ENCODE data around the gene POLRMT.
"Not testable (repeated sequence)": the region's sequence is repeated elsewhere in the genome, so short reads cannot be mapped to it uniquely, and the experiment has no call there.

POLRMT gene

DNA sequence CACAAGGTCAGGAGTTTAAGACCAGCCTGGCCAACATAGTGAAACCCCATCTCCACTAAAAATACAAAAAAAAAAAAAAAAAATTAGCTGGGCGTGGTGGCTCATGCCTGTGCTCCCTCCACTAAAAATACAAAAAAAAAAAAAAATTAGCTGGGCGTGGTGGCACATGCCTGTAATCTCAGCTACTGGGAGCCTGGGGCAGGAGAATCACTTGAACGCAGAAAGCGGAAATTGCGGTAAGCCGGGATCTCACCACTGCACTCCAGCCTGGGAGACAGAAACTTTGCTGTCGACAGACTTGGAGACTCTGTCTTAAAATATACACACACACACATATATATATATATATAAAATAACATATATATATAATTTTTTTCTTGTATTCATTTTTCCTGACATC, 6.8 kb downstream of the POLRMT start:
- not testable (repeated sequence) for DNase-seq (ENCODE audit: low read depth)

DNA sequence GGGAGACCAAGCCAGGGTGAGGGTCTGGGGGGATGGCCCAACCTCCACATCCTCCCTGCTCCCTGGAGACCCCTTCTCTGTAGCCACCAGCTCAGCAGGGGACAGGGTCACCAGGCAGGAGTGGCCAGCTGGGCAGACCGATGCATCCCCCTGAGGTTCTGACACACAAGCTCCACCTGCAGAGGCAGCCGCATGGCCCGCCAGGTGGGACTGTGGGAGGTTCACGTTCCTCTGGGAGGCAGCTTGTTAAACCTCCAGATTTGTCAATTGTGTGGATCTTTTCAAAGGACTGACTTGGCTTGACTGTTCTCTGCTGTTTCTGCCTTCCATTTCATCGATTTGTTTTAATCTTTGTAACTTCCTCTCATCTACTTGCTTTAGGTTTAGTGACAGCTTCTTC, 8.1 kb downstream of the POLRMT start:
- no peak for DNase-seq (ENCODE audit: low read depth)

DNA sequence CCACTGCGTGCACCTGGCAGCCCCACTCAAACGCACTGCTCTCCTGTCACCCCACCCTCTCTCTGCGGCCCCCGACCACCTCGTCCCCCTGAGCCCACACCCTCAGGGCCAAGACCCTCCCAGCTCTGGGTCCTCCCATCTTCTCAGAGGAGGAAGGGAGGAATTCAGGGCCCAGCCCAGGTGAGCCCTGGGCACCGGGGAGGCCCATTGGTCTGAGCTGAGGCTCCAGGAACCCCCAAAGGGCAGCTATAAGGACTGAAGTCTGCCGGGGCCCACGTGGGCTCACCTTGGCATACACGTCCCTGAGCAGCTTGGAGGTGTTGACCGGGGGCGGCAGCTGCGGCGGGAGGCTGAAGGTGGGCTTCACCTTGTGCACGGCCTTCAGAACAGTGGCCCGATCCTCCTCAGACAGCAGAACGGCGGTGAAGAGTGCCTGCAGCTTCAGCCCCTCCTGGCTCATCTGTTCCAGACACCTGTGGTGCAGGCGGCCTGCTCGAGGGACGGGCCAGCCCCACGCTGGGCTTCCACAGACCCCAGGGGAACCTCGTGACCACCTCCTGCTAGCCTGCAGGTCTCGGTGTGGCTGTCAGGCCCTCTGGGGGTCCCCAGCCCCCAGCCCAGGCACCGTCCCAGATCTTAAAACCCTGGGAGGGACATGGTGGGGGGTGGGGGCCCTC, 8.8 kb downstream of the POLRMT start:
- no peak for DNase-seq (ENCODE audit: low read depth)

DNA sequence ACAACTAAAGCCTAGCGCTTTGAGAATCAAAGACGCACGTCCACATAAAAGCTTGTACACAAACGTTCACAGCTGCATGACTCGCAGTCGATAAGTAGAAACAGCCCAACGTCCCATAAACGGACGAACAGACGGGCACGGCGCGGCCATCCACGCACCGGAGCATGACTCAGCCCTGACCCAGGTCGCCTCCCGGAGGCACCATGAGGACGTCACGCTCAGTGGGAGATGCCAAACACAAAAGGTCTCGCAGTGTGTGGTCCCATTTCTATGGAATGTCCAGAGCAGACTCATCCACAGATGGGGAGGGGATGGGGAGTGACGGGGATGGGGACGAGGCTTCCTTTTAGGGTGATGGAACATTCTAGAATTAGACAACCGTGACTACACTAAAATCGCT, 9.4 kb downstream of the POLRMT start:
- DNase-seq (ENCODE audit: low read depth): no peak

DNA sequence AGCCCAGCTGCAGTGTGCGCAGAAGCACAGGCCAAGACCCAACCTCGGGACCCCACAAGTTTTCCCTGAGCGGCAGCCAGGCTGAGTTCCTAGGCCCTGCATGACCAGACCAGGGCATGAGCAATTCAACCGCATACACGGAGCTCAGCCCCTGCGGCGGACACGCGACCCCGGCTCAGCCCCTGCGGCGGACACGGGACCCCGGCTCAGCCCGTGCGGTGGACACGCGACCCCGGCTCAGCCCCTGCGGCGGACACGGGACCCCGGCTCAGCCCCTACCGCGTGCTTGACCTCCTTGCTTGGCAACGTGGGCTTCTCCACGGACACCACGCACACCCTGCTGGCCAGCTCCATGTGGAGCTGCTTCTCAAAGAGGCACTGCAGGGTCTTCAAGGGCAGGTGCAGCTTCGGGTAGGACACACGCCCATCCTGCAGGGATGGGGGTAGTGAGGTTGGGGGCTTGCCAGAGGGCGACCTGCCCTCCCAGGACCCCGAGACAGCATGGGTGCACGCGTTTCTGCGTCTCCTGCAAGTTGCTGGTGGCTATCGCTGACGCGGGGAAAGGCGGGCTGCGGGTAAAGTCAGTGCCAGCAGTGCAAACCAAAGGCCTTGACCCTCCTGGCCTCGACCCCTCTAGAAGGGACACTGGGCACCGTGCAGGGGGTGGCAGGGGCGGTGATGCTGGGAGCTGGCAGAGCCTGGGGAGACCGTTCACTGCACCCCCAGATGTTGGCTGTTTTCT, 10.0 kb downstream of the POLRMT start:
- no peak for DNase-seq (ENCODE audit: low read depth)

DNA sequence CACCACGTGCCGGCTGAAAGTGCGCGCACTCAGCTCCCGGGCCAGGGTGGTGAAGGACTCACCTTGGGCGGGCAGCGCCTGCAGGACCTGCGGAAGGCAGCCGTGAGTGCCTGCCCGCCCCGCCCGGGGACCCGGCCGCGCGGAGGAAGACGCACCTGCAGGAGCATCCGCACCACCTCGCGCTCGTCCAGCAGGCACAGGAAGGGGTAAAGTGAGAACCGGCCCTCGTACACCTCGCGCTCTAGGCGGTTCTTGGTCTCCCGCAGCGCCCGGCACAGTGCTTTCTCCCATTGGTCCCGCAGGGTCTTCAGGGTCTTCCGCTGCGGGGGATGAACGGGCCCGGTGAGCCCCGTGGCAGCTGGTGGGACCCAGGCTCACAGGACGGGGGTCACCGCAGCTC, 10.7 kb downstream of the POLRMT start:
- DNase-seq (ENCODE audit: low read depth): no peak

DNA sequence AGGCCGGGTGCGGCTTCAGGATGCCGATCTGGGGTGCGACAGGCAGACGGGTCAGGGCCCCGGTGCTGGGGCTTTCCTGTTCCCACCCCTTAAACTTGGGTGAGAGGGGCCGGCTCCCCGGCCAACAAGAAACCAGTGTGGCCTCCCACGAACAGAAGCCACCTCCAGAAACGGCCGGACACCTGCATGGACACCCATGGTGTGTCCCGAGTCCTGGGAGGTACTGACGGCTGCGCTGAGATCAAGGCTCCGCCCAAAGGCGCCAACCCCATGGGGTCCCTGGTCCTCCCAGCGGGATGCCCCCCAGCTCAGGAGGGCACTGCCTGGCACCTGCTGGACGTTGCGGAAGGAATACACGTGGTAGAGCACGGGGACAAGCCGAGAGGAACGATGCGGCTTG, 11.5 kb downstream of the POLRMT start:
- no peak for DNase-seq (ENCODE audit: low read depth)

DNA sequence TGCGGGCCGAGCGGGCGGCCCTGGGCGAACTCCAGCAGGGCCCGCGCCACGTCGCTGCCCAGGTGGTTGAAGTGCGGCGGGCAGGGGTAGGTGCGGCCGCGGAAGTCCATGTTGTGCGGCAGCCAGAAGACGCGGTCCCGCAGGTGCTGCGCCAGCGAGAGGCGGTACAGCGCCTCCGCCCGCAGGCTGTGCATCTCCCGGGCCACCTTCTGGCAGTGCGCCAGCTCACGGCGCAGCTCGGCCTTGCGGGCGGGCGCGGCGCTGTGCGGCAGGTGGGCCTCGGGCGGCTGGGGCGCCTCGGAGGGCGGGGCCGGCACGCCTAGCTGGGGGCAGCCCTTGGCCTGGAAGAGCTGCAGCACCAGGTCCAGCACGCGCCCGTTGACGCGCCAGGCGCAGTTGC, 12.1 kb downstream of the POLRMT start:
- not testable (repeated sequence) for DNase-seq (ENCODE audit: low read depth)

DNA sequence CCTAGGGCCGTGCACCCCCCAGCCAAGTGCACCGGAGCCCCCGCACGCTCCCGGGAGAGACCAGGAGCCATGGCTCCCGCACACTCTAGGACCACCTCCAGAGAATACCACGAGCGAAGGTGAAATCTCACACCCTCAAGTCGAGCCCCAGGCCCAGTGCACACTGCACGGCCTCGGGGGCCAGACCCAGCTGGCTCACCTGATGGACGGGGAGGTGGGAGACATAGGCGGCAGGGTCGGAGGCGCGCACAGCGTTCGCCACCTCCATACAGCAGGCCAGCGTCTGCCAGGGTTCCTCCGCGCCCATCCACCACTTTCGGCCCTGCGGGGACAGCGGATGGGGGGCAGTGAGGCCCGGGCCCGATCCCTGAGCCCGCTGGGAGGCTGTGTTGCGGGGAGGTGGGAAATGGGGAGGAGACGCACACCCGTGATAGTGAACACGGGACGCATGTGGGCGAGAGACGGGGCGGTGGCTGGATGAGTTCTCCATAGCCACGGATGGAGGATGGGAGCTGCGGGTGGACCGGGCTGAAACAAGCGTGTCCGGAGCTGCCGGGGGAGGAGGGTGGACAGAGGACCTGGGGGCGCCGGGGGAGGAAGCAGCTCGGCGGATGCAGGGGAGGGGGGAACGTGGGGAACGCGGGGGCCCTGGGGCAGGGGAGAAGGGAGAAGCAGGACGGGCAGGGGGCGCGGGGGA, 13.0 kb downstream of the POLRMT start:
- no peak for DNase-seq (ENCODE audit: low read depth)

DNA sequence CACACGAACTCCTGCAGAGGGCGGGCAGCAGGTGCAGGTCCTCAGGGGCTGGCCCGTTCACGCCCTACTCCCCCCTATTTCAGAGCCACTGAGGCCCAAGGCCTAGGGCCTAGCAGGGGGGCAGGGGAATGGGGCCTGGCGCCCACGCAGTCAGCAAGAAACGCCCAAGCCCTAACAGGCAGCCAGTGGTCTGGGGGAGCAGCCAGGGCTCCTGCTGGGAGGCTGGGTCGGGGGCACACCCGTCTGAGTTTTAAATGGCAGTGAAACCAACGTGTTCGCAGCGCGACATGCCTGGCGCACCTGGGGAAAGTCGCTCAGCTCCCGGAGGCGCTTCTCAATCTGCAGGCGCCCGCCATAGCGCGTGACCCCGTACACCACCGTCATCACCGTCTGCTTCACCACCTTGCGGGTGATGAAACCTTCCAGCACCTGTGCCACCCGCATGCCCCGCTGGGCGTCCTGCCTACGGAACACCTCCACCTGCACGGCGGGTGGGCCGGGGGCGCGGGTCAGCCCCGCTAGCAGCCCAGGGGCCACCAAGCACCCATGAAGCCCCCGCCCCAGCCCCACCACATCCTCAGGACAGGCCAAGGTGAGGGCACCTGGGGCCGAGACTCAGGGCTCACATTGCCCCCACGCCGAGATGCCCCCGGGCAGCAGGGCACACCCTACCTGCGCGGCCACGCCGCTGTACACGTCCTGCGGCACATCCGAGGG, 13.9 kb downstream of the POLRMT start:
- no peak for DNase-seq (ENCODE audit: low read depth)

DNA sequence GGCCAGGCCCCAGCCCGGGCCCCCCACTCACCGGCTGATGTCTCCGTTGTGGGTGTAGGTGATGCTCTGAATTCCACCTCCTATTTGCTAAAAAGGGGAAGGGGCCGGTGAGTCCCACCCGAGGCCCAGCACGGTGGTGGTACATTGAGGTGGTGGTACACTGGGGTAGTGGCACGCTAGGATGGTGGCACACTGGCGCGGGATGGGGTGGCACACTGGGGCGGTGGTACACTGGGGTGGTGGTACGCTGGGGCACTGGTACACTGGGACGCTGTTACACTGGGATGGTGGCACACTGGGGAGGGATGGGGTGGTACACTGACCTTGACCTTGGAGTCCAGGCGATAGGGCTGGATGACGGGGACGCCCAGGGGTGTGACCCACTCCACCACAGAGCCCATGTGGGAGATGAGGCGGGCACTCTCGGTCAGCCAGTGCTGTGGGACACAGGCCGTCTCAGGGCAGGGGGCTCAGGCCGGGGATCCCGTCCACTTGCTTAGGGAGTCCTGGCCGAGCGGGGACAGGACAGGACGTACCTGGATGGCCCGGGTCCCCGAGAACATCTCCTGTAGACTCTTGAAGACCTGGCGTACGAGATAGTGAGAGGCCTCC, 14.6 kb downstream of the POLRMT start:
- no peak for DNase-seq (ENCODE audit: low read depth)

DNA sequence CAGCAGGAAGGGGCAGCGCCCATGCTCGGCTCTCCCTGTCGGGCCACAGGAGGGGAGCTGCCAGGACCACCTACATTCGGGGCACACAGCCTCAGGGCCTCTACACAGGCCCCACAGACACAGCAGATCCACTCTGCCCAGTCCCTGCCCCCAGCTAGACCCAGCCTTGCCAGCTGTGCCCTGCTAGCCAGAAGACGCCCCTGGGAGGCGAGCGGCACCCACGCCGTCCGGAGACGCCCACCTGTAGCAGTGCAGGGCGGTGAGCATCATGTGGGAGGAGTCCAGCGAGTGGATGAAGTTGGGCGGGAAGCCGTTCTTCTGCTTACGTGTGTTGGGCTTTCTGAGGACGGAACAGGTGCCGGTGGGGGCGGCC, 15.1 kb downstream of the POLRMT start:
- DNase-seq (ENCODE audit: low read depth): no peak

DNA sequence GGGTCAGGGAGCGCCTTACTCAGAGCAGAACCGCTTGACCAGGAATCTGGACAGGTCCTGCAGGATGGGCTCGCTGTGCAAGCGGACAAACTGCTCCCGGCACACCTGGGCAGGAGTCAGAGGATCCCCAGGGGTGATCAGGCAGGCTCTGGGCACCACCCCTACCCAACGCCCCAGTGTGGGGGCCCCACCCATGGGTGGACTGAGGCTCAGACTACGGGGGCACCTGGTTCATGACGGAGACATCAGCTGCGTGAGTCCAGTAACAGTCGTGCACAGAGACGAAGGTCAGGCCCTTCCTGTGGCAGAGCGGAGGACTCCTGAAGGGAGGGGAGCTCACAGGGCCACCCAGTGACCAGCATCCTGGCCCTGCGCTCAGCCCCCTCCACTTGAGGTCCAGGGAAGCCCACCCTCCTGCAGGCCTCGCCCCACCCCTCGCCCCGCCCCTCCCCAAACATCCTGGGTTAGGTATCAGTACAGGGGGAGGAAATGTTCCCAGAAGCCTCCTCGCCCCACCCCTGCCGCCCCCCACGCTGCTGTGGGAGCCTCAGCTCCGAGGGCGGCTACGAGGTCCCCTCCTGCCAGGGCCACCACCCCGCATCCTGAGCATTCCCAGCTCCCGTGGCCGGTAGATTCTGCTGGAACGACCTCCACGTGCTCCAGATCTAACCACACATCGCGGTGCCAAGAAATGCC, 15.6 kb downstream of the POLRMT start:
- DNase-seq (ENCODE audit: low read depth): no peak

DNA sequence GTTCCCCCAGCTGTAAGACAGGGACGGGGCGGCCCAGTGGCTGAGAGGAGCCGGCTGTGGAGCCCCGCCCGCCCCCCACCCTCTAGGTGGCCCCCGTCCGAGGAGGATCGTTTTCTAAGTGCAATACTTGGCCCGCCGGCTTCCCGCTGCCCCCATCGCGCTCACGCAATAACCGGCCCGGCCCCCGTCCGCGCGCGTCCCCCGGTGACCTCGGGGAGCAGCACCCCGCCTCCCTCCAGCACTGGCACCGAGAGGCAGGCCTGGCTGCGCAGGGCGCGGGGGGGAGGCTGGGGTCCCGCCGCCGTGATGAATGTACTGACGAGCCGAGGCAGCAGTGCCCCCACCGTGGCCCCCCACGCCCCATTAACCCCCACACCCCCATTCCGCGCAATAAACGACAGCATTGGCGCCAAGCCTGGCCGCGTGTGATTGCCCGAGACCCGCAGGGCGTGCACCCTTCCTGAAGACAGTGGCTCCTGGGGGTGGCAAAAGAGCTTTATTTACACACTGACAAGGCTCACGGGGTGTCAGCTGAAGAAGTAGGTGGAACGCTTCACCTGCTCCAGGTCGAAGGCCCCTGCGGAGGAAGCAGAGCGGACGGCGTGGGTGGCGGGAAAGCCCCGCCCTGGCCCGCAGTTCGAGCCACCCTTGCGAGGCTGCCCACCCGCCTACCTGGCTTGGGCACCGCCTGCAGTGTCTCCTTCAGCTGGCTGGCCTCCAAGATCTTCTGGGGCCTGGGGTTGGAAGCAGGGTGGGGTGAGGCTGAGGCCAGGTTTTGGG, 16.4 kb downstream of the POLRMT start:
- DNase-seq (ENCODE audit: low read depth): no peak

DNA sequence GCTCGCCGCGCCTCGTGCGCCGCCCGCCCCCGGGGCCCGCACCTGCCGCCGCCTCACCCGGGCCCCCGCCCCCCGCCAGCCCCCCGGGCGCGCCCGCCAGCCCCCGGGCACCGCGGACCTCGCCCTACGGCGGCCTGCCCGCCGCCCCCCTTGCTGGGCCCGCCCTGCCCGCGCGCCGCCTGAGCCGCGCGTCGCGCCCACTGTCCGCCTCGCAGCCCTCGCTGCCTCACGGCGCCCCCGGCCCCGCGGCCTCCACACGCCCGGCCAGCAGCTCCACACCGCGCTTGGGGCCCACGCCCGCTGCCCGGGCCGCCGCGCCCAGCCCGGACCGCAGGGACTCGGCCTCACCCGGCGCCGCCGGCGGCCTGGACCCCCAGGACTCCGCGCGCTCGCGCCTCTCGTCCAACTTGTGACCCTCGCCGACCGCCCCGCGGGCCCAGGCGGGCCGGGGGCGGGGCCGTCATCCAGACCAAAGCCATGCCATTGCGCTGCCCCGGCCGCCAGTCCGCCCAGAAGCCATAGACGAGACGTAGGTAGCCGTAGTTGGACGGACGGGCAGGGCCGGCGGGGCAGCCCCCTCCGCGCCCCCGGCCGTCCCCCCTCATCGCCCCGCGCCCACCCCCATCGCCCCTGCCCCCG, 17.2 kb downstream of the POLRMT start:
- DNase-seq (ENCODE audit: low read depth): no peak

DNA sequence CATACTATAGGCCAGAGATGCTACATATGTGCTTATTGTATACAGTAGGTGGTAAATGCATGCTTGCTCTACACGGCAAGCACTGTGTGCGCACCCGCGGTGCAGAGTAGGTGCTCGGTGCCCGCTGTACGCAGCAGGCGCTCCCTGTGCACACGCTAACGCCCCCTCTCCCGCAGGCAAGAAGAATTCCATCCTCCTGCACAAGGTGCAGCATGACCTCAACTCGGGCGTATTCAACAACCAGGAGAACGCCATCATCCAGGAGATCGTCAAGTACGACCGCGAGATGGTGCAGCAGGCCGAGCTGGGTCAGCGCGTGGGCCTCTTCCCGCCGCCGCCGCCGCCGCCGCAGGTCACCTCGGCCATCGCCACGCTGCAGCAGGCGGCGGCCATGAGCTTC, 17.7 kb downstream of the POLRMT start:
- DNase-seq (ENCODE audit: low read depth): no peak

DNA sequence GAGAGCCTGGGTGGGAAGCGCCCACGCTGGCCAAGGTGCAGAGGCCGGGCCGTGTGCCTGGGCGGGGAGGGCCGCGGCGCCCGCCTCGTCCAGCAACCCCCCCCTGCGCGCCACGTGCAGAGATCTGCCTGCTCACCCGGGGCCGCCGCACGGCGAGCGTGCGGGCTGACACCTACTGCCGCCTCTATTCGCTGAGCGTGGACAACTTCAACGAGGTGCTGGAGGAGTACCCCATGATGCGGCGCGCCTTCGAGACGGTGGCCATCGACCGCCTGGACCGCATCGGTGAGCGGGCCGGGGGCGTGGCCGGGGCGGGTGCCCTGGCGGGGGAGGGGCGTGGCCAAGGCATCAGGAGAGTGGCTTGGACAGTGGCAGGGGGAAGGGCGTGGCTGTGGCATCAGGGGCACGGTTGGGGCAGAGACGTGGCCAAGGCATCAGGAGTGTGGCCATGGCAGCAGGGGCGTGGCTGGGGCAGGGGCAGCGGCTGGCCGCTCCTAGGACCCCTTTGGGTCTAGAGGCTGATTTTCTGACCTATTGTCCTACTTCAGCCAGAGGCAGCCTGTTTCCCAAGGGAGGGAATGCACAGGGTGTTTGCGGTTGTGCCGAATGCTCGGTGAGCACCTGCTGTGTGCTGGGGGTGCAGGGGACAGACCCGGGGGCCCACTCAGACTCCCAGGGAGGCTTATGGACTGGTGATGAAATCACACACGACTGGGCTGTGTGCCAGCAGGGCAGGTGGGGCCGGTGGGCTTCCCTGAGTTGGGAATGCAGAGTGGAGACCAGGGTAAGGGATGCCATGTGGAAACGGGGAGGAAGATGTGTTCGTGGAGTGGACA, 19.4 kb downstream of the POLRMT start:
- no peak for DNase-seq (ENCODE audit: low read depth)

DNA sequence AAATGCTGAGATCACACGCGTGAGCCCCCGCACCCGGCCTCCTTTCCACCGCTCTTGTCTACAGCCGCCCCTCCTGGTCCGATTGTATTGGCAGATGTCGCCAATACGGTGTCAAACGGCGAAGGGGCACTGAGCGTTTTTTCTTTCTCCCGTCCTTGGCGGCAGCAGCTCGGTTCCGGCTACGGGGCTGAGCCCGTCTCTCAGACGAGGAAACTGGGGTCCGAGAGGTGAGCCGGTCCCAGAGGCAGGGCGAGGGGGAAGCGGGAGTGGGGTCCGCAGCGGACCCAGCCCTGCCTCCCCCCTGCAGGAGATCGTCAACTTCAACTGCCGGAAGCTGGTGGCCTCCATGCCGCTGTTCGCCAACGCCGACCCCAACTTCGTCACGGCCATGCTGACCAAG, 20.4 kb downstream of the POLRMT start:
- DNase-seq (ENCODE audit: low read depth): no peak

DNA sequence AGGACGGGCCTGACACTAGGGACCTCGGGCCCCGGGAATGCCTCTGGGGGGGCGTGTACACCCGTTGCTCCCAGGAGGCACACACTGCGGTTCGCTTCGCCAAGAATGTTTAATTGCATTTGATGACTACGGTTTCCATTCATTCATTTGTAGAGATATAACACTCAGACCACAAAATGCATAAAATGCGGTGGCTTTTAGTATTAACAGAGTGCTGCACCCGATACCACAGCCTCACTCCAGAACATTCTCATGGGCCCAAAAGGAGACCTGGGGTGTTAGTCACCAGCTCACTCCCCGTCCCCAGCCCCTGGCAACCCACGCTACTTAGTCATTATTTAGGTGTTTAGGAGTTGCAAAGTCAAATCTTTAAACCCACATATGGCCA, 21.9 kb downstream of the POLRMT start:
- no peak for DNase-seq (ENCODE audit: low read depth)
